GM12801 (cell line): ENCODE results near the gene HOXA5.

Experiments
- CTCF ChIP-seq: IDR thresholded peaks from one replicate; pipeline ENCODE4 v1.5.1; 2011; ENCODE audit warnings: control low read depth; ENCODE audit not compliant: insufficient read length; ENCODE audit errors: extremely low read depth

Gene HOXA5

DNA sequence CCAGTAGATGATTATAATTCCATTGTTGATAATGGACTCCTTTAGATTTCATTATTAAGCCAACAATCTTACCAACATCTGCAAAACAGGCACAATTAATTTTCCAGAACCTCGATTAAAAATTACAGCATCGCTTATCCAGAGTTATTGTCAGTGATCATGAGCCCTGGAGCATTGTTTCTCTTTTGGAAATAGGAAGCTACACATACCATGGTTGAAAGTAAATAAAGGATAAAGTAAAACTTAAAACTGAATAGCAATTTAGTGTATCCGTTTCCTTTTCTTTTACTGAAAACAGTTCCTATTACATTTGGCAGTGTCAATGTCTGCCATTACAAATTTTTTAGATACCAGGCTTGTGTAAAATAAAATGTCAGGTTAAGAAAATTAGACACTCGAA, 31.1 kb downstream of the HOXA5 start:
- TF ChIP-seq CTCF: no peak

DNA sequence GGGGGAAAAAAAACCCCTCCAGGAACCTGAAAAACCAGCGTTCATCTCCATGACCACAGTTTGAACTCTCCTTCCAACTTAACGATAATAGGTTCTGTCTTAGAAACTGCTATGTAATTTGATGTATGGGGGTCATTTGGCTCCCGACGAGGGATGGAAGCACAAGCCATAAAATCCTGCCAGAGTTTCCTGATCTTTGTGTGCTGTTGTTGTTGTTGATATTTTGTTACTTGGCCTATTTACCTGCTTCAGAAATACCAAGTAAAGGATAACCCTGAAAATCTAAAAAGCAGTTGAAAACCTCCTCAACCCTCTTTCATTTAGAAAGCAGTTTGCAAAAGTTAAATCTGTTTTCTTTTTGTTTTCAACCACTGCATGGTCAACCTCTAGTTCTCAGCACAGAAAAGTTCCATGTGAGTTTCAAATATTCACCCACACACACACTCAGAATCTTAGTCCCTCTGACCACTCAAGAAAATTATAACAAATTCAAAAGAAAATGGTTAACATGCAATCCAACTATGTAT, 31.7 kb downstream of the HOXA5 start:
- no peak for TF ChIP-seq CTCF

DNA sequence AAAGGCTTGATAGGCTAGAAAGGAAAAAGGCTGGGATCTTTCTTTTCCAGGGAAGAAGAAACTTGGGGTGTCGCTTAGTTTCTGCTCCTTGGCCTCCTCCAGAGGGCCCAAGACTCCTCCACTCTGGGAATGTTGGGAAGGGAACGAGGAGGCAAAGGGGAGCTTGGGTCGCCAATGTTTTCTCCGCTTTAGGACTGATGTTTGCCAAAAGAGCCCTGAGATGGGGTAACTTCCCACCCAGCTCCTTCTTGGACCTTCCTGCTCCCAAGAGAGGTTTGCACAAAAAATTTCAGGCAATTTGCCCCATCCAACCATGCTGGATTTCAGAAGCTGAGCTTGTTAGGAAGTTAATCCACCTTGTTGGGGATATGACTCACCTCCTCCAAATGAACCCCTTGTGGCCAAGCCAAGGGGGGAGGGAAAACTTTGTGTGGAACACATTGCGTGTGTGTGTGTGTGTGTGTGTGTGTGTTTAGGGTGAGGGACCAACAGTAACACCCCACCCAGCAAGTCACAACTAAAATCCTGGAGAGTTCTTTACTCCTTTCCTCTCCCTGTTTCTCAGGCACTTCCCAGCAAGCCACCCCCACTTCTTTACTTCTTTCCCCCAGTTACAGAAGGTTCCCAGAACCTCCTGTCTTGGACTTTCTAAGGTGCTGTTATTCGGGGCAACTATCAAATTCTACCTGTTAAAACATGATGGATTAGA, 32.3 kb downstream of the HOXA5 start:
- no peak for TF ChIP-seq CTCF

- TF ChIP-seq CTCF: no peak
Observed at GRCh38 chr7:27110186-27111031, 33.1 kb downstream of the HOXA5 start.

GRCh38 chr7:27109466-27110185, 33.9 kb downstream of the HOXA5 start:
- TF ChIP-seq CTCF: no peak

DNA sequence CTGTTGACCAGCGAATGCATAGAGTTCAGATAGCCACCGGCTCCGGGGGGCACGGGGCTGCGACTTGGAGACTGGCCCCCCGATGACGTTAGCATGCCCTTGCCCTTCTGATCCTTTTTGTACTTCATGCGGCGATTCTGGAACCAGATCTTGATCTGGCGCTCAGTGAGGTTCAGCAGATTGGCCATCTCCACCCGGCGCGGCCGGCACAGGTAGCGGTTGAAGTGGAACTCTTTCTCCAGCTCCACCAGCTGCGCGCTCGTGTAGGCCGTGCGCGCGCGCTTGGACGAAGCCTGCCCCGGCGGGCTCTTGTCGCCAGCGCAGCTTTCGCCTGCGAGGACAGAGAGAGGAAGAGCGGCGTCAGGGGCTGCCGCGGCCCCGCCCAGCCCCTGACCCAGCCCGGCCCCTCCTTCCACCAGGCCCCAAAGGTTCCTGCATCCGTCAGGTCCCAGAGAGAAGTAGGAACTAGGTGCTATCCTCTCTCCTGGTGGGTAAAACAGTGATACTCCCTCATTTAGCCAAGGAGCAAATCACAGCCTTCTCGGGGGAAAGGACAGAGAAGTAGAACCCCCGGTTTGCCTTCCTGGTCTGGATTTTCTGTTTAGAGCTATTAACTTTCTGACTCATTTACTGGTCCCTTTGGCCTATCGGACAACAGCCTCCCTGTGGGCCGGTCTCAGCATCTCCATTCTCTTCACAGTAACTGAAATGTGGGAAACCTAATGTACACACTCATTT, 34.9 kb downstream of the HOXA5 start:
- no peak for TF ChIP-seq CTCF
